Coronary artery (tissue), 2 donors: Measurements from ENCODE around the gene GRIA4.

ENCODE experiments used
- DNase-seq: peaks from one replicate; pipeline ENCODE4 v3.0.0-alpha.2; 2017; ENCODE audit warnings: low spot score
- H3K27ac ChIP-seq, 2 donors: fragments of 200-600 bp; sonication (generic); one replicate each; pipeline ENCODE4 v1.5.1; 2016 to 2019
- H3K4me3 ChIP-seq: fragments of 200-600 bp; sonication (generic); 2 replicates; pipeline ENCODE4 v1.5.1; 2016; ENCODE audit warnings: mild to moderate bottlenecking, moderate library complexity
- CTCF ChIP-seq: fragments of 200-600 bp; sonication (generic); IDR thresholded peaks from one replicate; pipeline ENCODE4 v1.5.1; 2019; ENCODE audit warnings: antibody characterized with exemption

GRIA4 gene

GRCh38 chr11:105611572-105612441, 1.9 kb downstream of the GRIA4 start:
- no peak for DNase-seq
- no peak for TF ChIP-seq CTCF
- Histone ChIP-seq H3K4me3 (peak overlapping the region; percentile 65), H3K27ac (no peak overlapping the region)

- no peak for DNase-seq
- H3K27ac ChIP-seq = no peak overlapping the region
Measured at GRCh38 chr11:105612771-105613170, 2.9 kb downstream of the GRIA4 start.

GRCh38 chr11:105613183-105613582, 3.3 kb downstream of the GRIA4 start:
- no peak for DNase-seq

More at GRCh38 chr11:105612771-105613170, 2.9 kb downstream of the GRIA4 start:
- TF ChIP-seq CTCF = no peak
- no peak overlapping the region for H3K4me3 ChIP-seq

GRCh38 chr11:105618343-105618955, 8.6 kb downstream of the GRIA4 start:
- no peak for TF ChIP-seq CTCF
- Histone ChIP-seq H3K27ac (no peak overlapping the region), H3K4me3 (no peak overlapping the region)
- no peak for DNase-seq

More at GRCh38 chr11:105613183-105613582, 3.3 kb downstream of the GRIA4 start:
- no peak overlapping the region for H3K4me3 ChIP-seq
- TF ChIP-seq CTCF = no peak
- no peak overlapping the region for H3K27ac ChIP-seq

- Histone ChIP-seq H3K27ac (no peak overlapping the region), H3K4me3 (no peak overlapping the region)
- TF ChIP-seq CTCF = no peak
- no peak for DNase-seq
Measured at GRCh38 chr11:105619556-105619955, 9.7 kb downstream of the GRIA4 start.

- DNase-seq = no peak
- Histone ChIP-seq H3K4me3 (no peak overlapping the region), H3K27ac (no peak overlapping the region)
- TF ChIP-seq CTCF = no peak
Measured at GRCh38 chr11:105622016-105622415, 12.1 kb downstream of the GRIA4 start.
